Naive thymus-derived CD8-positive, alpha-beta T cell (primary cell): Measurements from ENCODE around the gene GFM1. TPM values are rescaled to one million over a fixed set of nuclear protein-coding genes. Genes with fewer than 3 reads are reported as not detected.
A peak's percentile ranks its signal among the peaks of the same experiment; 100 is the strongest.

Source experiments
- ATAC-seq, 2 donors: fragments of 150-1000 bp; cut with Tn5 transposase in 1 of 2; sonication (Bioruptor Pico), chemical (Tn5 transposase) in 1 of 2; 1 replicate in 1 of 2; 2 replicates in 1 of 2; pipeline ENCODE4 v1.10.0; 2021; ENCODE audit warnings: mild to moderate bottlenecking in 2 of 2, moderate library complexity in 2 of 2
- POLR2A ChIA-PET: fragments of 350-600 bp; sonication (Branson Sonifier 250); formaldehyde crosslinking; loops from one replicate; lab custom pipeline; 2021; ENCODE audit warnings: antibody characterized with exemption; lab: Charles Lee
- DNase-seq, 10 donors: peaks; one replicate each; pipeline versions ENCODE4 v3.0.0 to v3.0.0-alpha.2; 2020 to 2022
- H3K27ac Mint-ChIP-seq, 10 donors: one replicate each; pipeline ENCODE4 v1.8.0; 2020 to 2022; ENCODE audit warnings: mild to moderate bottlenecking in 10 of 10, mixed read lengths in 10 of 10, moderate library complexity in 4 of 10, inconsistent platforms in 1 of 10
- H3K27me3 Mint-ChIP-seq, 5 donors: one replicate each; pipeline ENCODE4 v1.8.0; 2021 to 2022; ENCODE audit warnings: mixed read lengths in 5 of 5
- H3K36me3 Mint-ChIP-seq, 3 donors: one replicate each; pipeline ENCODE4 v1.8.0; 2020 to 2022; ENCODE audit warnings: mixed read lengths in 3 of 3, mild to moderate bottlenecking in 2 of 3, inconsistent platforms in 1 of 3
- H3K4me1 Mint-ChIP-seq, 4 donors: one replicate each; pipeline ENCODE4 v1.8.0; 2021 to 2022; ENCODE audit warnings: mixed read lengths in 4 of 4
- H3K4me3 Mint-ChIP-seq, 10 donors: one replicate each; pipeline ENCODE4 v1.8.0; 2020 to 2022; ENCODE audit warnings: mild to moderate bottlenecking in 10 of 10, mixed read lengths in 10 of 10, moderate library complexity in 6 of 10, inconsistent platforms in 1 of 10
- H3K9me3 Mint-ChIP-seq, 9 donors: one replicate each; pipeline ENCODE4 v1.8.0; 2020 to 2022; ENCODE audit warnings: mixed read lengths in 9 of 9, mild to moderate bottlenecking in 3 of 9, inconsistent platforms in 1 of 9, moderate library complexity in 1 of 9
- polyA plus RNA-seq, 3 donors: library from polyadenylated mRNA; unstranded; fragments of 300-500 nt; fragmentation: Illumina TruSeq; gene quantifications; one replicate each; pipeline ENCODE4 v1.2.3, GENCODE V29; 2021
- total RNA-seq, 8 experiments: library from RNA in 2 of 8; stranded (reverse) in 2 of 8; gene quantifications; one replicate each; pipeline ENCODE4 v1.2.3 and lab custom pipeline; 2021 to 2026

Gene GFM1
- total and polyA plus RNA-seq, 5 experiments from 2014 or later: 26.7 to 59.7 (median 32.5) TPM

- Mint-ChIP-seq H3K4me3 (peak overlapping the region in 5 of 10 donors; percentile 16 to 66 (median 53)), H3K36me3 (peaks cover 2 to 11% (median 5%) of the 10 kb centered on the region in 3 donors), H3K27ac (no peak overlapping the region), H3K4me1 (peaks cover 3 to 11% (median 8%) of the 10 kb centered on the region in 4 donors), H3K27me3 (peaks cover 0 to 17% (median 3%) of the 10 kb centered on the region in 5 donors), H3K9me3 (peaks cover 0 to 12% (median 2%) of the 10 kb centered on the region in 9 donors)
- no peak for DNase-seq
- POLR2A ChIA-PET: interaction anchor here (0.7 kb wide), 1 partner anchor 11 kb away, joined by 3 read pairs; no protein-coding TSS in a partner anchor
- ATAC-seq: no peak
These were observed 88.5 kb downstream of the GFM1 start for GRCh38 chr3:158732856-158733200.

- DNase-seq (no peak), ATAC-seq (no peak)
- POLR2A ChIA-PET: interaction anchor here (0.7 kb wide), 1 partner anchor 12 kb away, joined by 3 read pairs; no protein-coding TSS in a partner anchor
- H3K27ac Mint-ChIP-seq: no peak overlapping the region
- H3K9me3 Mint-ChIP-seq: peaks cover 0 to 12% (median 2%) of the 10 kb centered on the region in 9 donors
- peaks cover 2 to 11% (median 5%) of the 10 kb centered on the region in 3 donors for H3K36me3 Mint-ChIP-seq
- H3K4me1 Mint-ChIP-seq: peaks cover 0 to 7% (median 3%) of the 10 kb centered on the region in 4 donors
- peaks cover 0 to 17% (median 3%) of the 10 kb centered on the region in 5 donors for H3K27me3 Mint-ChIP-seq
- H3K4me3 Mint-ChIP-seq: peak overlapping the region in 5 of 10 donors; percentile 21 to 75 (median 44)
These were observed 89.3 kb downstream of the GFM1 start for GRCh38 chr3:158733656-158734055.

- H3K36me3 Mint-ChIP-seq: peaks cover 0 to 11% (median 5%) of the 10 kb centered on the region in 3 donors
- ATAC-seq: no peak
- POLR2A ChIA-PET: no interaction called here
These were observed 91.1 kb downstream of the GFM1 start for GRCh38 chr3:158735296-158736033.

GRCh38 chr3:158737410-158737809 lies 93.1 kb downstream of the GFM1 start:
- POLR2A ChIA-PET: no interaction called here
- H3K4me3 Mint-ChIP-seq: no peak overlapping the region
- DNase-seq (no peak), ATAC-seq (no peak)
- H3K27me3 Mint-ChIP-seq: peaks cover 0 to 3% (median 0%) of the 10 kb centered on the region in 5 donors
- H3K27ac Mint-ChIP-seq: no peak overlapping the region
- H3K9me3 Mint-ChIP-seq: peaks cover 0 to 12% (median 2%) of the 10 kb centered on the region in 9 donors
- H3K4me1 Mint-ChIP-seq: peaks cover 4 to 16% (median 11%) of the 10 kb centered on the region in 4 donors
- peaks cover 0 to 11% (median 5%) of the 10 kb centered on the region in 3 donors for H3K36me3 Mint-ChIP-seq

More at GRCh38 chr3:158735296-158736033, 91.1 kb downstream of the GFM1 start:
- H3K9me3 Mint-ChIP-seq: peaks cover 0 to 12% (median 2%) of the 10 kb centered on the region in 9 donors
- no peak for DNase-seq
- no peak overlapping the region for H3K4me3 Mint-ChIP-seq
- peaks cover 0 to 13% (median 0%) of the 10 kb centered on the region in 5 donors for H3K27me3 Mint-ChIP-seq
- H3K27ac Mint-ChIP-seq: no peak overlapping the region
- H3K4me1 Mint-ChIP-seq: peaks cover 0 to 7% (median 3%) of the 10 kb centered on the region in 4 donors

GRCh38 chr3:158737976-158738615 lies 93.8 kb downstream of the GFM1 start:
- Mint-ChIP-seq H3K27ac (no peak overlapping the region), H3K36me3 (peaks cover 0 to 11% (median 5%) of the 10 kb centered on the region in 3 donors), H3K27me3 (no peaks in the 10 kb centered on the region), H3K4me1 (peaks cover 4 to 16% (median 14%) of the 10 kb centered on the region in 4 donors), H3K9me3 (peaks cover 0 to 12% (median 2%) of the 10 kb centered on the region in 9 donors), H3K4me3 (no peak overlapping the region)
- ATAC-seq (no peak), DNase-seq (no peak)
- POLR2A ChIA-PET: no interaction called here

GRCh38 chr3:158738653-158739052 lies 94.3 kb downstream of the GFM1 start:
- ATAC-seq (no peak), DNase-seq (no peak)
- no peak overlapping the region for H3K4me3 Mint-ChIP-seq
- H3K27me3 Mint-ChIP-seq: no peaks in the 10 kb centered on the region
- H3K4me1 Mint-ChIP-seq: peaks cover 4 to 16% (median 14%) of the 10 kb centered on the region in 4 donors
- peaks cover 0 to 12% (median 2%) of the 10 kb centered on the region in 9 donors for H3K9me3 Mint-ChIP-seq
- peaks cover 2 to 11% (median 5%) of the 10 kb centered on the region in 3 donors for H3K36me3 Mint-ChIP-seq
- H3K27ac Mint-ChIP-seq: no peak overlapping the region
- POLR2A ChIA-PET: no interaction called here

GRCh38 chr3:158739078-158739477 lies 94.8 kb downstream of the GFM1 start:
- Mint-ChIP-seq H3K27me3 (no peaks in the 10 kb centered on the region), H3K36me3 (peaks cover 2 to 11% (median 5%) of the 10 kb centered on the region in 3 donors), H3K9me3 (peaks cover 0 to 12% (median 2%) of the 10 kb centered on the region in 9 donors), H3K4me1 (peaks cover 4 to 16% (median 14%) of the 10 kb centered on the region in 4 donors), H3K4me3 (no peak overlapping the region), H3K27ac (no peak overlapping the region)
- POLR2A ChIA-PET: no interaction called here
- ATAC-seq (no peak), DNase-seq (no peak)

- Mint-ChIP-seq H3K27me3 (no peaks in the 10 kb centered on the region), H3K4me3 (no peak overlapping the region), H3K36me3 (peaks cover 2 to 7% (median 5%) of the 10 kb centered on the region in 3 donors), H3K9me3 (peaks cover 0 to 9% (median 2%) of the 10 kb centered on the region in 9 donors), H3K27ac (peak overlapping the region in 1 of 10 donors; percentile 10), H3K4me1 (peaks cover 4 to 16% (median 14%) of the 10 kb centered on the region in 4 donors)
- POLR2A ChIA-PET: no interaction called here
- DNase-seq (no peak), ATAC-seq (no peak)
These were observed 95.3 kb downstream of the GFM1 start for GRCh38 chr3:158739661-158740060.

Other genes starting within 250 kb of the GFM1 start
- under 1 TPM in 1 of 2 experiments, not detected in 1; 0.91 TPM for gene MLF1, start 73.3 kb upstream of the GFM1 start, total RNA-seq
- gene MLF1, start 73.3 kb upstream of the GFM1 start, polyA plus RNA-seq: 1 to 10 TPM in 2 of 3 donors, under 1 TPM in 1; 0.56 to 3.9 (median 1.5) TPM
- gene LXN, start 28.1 kb downstream of the GFM1 start, total RNA-seq: 1 to 10 TPM; 5.1 to 6.3 TPM
- gene LXN, start 28.1 kb downstream of the GFM1 start, polyA plus RNA-seq: 10 to 100 TPM in 1 of 3 donors, 1 to 10 TPM in 2; 8.0 to 12.8 (median 8.7) TPM
- not detected for gene RARRES1, start 87.9 kb downstream of the GFM1 start, total RNA-seq
- gene RARRES1, start 87.9 kb downstream of the GFM1 start, polyA plus RNA-seq: not detected
- gene MFSD1, start 157.5 kb downstream of the GFM1 start, total RNA-seq: 10 to 100 TPM; 28.8 to 30.3 TPM
- 10 to 100 TPM; 41.0 to 56.0 (median 52.2) TPM for gene MFSD1, start 157.5 kb downstream of the GFM1 start, polyA plus RNA-seq